Measurements from ENCODE around the gene HYI.
"Not testable (repeated sequence)": the region's sequence is repeated elsewhere in the genome, so short reads cannot be mapped to it uniquely, and the experiment has no call there.

The HYI gene

GRCh38 chr1:43473463-43473862, 19.7 kb upstream of the HYI start:
- DNase-seq (ENCODE audit: low read depth) = no peak
- H3K4me3 ChIP-seq (ENCODE audit: low read depth, low read length) = no peak overlapping the region
- TF ChIP-seq, protein P1, sequence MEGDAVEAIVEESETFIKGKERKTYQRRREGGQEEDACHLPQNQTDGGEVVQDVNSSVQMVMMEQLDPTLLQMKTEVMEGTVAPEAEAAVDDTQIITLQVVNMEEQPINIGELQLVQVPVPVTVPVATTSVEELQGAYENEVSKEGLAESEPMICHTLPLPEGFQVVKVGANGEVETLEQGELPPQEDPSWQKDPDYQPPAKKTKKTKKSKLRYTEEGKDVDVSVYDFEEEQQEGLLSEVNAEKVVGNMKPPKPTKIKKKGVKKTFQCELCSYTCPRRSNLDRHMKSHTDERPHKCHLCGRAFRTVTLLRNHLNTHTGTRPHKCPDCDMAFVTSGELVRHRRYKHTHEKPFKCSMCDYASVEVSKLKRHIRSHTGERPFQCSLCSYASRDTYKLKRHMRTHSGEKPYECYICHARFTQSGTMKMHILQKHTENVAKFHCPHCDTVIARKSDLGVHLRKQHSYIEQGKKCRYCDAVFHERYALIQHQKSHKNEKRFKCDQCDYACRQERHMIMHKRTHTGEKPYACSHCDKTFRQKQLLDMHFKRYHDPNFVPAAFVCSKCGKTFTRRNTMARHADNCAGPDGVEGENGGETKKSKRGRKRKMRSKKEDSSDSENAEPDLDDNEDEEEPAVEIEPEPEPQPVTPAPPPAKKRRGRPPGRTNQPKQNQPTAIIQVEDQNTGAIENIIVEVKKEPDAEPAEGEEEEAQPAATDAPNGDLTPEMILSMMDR (IDR thresholded peaks at IDR 0.05; ENCODE audit: low read depth, low read length, missing control alignments) = no peak

- not testable (repeated sequence) for H3K4me3 ChIP-seq (ENCODE audit: low read depth, low read length); DNase-seq (ENCODE audit: low read depth)
Observed at GRCh38 chr1:43472463-43473151, 18.9 kb upstream of the HYI start.

DNA sequence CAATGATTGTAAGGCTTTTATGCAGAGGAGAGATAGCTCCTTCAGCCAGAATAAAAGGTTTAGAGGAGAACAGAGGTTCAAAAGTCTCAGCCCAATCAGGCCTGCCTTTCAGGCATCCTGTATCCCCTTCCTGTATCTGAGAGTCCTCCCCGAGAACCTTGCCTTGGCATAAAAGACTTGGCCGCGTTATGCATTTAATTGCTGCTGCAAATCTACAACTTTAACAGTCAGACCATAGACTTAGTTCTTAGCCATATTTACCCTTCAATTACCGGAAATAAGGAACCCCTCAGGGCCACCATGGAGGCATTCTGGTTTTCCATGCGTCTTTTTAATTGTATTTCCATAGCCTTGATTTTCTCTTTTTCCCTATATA, 18.3 kb upstream of the HYI start:
- TF ChIP-seq, protein P1 (IDR thresholded peaks at IDR 0.05; ENCODE audit: low read depth, low read length, missing control alignments) = no peak
- H3K4me3 ChIP-seq (ENCODE audit: low read depth, low read length) = no peak overlapping the region
- no peak for DNase-seq (ENCODE audit: low read depth)

- no peak overlapping the region for H3K4me3 ChIP-seq (ENCODE audit: low read depth, low read length)
- no peak for DNase-seq (ENCODE audit: low read depth)
- TF ChIP-seq, protein P1 (IDR thresholded peaks at IDR 0.05; ENCODE audit: low read depth, low read length, missing control alignments) = no peak
Observed at GRCh38 chr1:43469932-43470331, 16.2 kb upstream of the HYI start.

DNA sequence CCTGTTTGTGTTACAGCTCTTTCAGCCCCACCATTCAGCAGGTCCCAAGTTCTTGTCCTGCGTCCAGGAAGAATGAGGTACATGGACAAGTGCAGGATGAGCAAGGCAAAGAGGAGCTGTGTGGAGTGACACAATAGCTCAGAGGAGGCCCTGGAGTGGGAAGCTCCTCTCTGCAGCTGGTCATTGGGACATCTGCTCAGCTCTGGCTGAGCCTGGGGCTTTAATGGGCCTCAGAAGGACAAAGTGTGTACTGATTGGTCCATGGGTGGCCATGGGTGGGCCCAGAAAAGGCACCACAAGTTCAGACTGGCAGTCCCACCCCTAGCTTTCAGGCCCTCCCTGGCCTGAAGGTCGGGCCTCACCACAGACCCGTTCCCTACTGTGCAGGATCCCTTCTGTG, 14.7 kb upstream of the HYI start:
- TF ChIP-seq, protein P1 (IDR thresholded peaks at IDR 0.05; ENCODE audit: low read depth, low read length, missing control alignments) = no peak

GRCh38 chr1:43466403-43466802, 12.7 kb upstream of the HYI start:
- H3K4me3 ChIP-seq (ENCODE audit: low read depth, low read length) = no peak overlapping the region
- TF ChIP-seq, protein P1 (IDR thresholded peaks at IDR 0.05; ENCODE audit: low read depth, low read length, missing control alignments) = no peak
- DNase-seq (ENCODE audit: low read depth) = no peak

More for the DNA sequence above, 14.7 kb upstream of the HYI start:
- no peak for DNase-seq (ENCODE audit: low read depth)
- H3K4me3 ChIP-seq (ENCODE audit: low read depth, low read length) = no peak overlapping the region

DNA sequence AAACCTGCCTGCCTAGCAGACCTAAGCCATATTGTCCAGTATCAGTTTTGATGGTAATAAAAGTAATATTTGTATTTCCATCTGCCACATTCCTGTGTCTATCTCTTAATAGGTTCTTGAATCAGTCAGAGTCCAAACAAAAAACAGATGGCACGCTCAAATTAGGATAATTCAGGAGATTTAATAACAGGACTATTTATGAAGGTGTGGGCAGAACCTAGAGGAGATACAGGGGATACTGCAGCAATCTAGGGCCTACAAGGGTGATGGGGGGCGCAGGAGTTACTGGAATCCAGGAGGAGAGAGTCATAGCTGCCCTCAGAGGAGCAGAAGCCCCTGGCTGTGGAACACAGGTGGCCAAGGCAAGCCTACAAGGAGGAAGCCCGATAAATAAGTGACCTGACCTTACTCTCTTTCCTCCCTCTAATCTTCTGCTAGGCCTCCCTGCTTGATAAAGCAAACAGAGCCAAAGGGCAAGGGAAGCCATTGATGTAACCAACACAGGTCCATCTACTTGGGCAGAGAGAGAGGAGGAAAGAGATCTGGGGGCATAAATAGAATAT, 11.9 kb upstream of the HYI start:
- no peak for DNase-seq (ENCODE audit: low read depth)
- TF ChIP-seq, protein P1 (IDR thresholded peaks at IDR 0.05; ENCODE audit: low read depth, low read length, missing control alignments) = no peak
- no peak overlapping the region for H3K4me3 ChIP-seq (ENCODE audit: low read depth, low read length)
